ENCODE results near the gene GALNS. TPM values are rescaled to one million over a fixed set of nuclear protein-coding genes. Genes with fewer than 3 reads are reported as not detected.
"Not testable (repeated sequence)": the region's sequence is repeated elsewhere in the genome, so short reads cannot be mapped to it uniquely, and the experiment has no call there.

The GALNS gene
- total RNA-seq, 2 experiments from 2014 or later: 18.4 to 19.7 TPM

DNA sequence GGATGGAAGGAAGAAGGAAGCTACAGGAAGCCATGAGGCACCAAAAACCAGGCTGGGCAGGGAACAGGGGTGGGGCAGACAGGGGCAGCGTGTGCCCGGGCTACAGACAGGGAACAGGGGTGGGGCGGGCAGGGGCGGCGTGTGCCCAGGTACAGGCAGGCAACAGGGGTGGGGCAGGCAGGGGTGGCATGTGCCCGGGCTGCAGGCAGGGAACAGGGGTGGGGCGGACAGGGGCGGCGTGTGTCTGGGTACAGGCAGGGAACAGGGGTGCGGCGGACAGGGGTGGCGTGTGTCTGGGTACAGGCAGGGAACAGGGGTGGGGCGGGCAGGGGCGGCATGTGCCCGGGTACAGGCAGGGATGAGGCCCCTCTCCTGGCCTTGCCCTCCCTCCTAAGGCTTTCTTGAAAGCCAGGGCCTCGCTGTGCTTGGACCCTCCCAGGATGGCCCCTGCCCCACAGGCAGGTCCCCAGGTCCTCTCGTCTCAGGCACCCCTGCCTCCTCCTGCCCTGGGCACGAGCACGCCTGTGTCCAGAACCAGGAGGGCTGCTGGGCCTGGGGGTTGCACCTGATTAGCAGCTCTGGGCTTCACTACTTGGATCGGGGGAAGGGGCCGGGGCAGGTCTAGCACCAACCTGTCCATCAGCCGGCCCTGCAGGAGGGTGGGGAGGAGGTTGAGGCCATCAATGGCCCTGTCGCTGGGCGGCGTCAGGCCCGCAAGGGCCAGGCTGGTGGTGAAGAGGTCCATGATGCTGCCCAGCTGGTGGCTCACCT is 30.5 kb downstream of the GALNS start:
- Mint-ChIP-seq H3K27me3 (no peaks in the 10 kb centered on the region), H3K4me1 (ENCODE audit: low read depth) (no peaks in the 10 kb centered on the region), H3K9me3 (no peaks in the 10 kb centered on the region), H3K36me3 (ENCODE audit: low read depth) (peaks cover 6% of the 10 kb centered on the region), H3K27ac (no peak overlapping the region), H3K4me3 (no peak overlapping the region)
- intact Hi-C loops (cut with DNase I, micrococcal nuclease): no loop called here
- H3K36me3 ChIP-seq (ENCODE audit: insufficient read depth, low read length): peaks cover 23% of the 10 kb centered on the region
- H3K27me3 ChIP-seq (ENCODE audit: control insufficient read depth in 1 of 2, insufficient read depth in 2 of 2, low read length in 2 of 2): no peaks in the 10 kb centered on the region
- no peaks in the 10 kb centered on the region for H3K9me3 ChIP-seq (ENCODE audit: control insufficient read depth in 1 of 2, insufficient read depth in 1 of 2, low read length in 2 of 2)
- no peak for DNase-seq
- no peaks in the 10 kb centered on the region for H3K4me1 ChIP-seq (ENCODE audit: insufficient read depth, low read length)
- no peak overlapping the region for H3K27ac ChIP-seq (ENCODE audit: low read depth in 1 of 2, low read length in 2 of 2)
- ChIA-PET CTCF (no interaction called here), POLR2A (no interaction called here)
- no peak overlapping the region for H3K4me3 ChIP-seq (ENCODE audit: low read length)
- ATAC-seq (ENCODE audit: poor library complexity): no peak
- TF ChIP-seq, protein P1, sequence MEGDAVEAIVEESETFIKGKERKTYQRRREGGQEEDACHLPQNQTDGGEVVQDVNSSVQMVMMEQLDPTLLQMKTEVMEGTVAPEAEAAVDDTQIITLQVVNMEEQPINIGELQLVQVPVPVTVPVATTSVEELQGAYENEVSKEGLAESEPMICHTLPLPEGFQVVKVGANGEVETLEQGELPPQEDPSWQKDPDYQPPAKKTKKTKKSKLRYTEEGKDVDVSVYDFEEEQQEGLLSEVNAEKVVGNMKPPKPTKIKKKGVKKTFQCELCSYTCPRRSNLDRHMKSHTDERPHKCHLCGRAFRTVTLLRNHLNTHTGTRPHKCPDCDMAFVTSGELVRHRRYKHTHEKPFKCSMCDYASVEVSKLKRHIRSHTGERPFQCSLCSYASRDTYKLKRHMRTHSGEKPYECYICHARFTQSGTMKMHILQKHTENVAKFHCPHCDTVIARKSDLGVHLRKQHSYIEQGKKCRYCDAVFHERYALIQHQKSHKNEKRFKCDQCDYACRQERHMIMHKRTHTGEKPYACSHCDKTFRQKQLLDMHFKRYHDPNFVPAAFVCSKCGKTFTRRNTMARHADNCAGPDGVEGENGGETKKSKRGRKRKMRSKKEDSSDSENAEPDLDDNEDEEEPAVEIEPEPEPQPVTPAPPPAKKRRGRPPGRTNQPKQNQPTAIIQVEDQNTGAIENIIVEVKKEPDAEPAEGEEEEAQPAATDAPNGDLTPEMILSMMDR (IDR thresholded peaks at IDR 0.05): no peak

DNA sequence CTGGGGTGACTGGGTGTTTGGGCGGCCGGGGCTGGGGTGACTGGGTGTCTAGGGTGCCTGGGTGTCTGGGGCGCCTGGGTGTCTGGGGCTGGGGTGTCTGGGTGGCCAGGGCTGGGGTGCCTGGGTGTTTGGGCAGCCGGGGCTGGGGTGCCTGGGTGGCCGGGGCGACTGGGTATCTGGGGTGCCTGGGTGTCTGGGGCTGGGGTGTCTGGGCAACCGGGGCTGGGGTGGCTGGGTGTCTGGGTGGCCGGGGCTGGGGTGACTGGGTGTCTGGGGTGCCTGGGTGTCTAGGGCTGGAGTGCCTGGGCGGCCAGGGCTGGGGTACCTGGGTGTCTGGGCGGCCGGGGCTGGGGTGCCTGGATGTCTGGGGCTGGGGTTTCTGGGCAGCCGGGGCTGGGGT is 31.6 kb downstream of the GALNS start:
- Histone ChIP-seq H3K36me3 (ENCODE audit: insufficient read depth, low read length) (peaks cover 28% of the 10 kb centered on the region), H3K9me3 (ENCODE audit: control insufficient read depth in 1 of 2, insufficient read depth in 1 of 2, low read length in 2 of 2) (no peaks in the 10 kb centered on the region), H3K4me1 (ENCODE audit: insufficient read depth, low read length) (no peaks in the 10 kb centered on the region), H3K27me3 (ENCODE audit: control insufficient read depth in 1 of 2, insufficient read depth in 2 of 2, low read length in 2 of 2) (no peaks in the 10 kb centered on the region), H3K27ac (ENCODE audit: low read depth in 1 of 2, low read length in 2 of 2) (no peak overlapping the region), H3K4me3 (ENCODE audit: low read length) (no peak overlapping the region)
- Mint-ChIP-seq H3K9me3 (no peaks in the 10 kb centered on the region), H3K36me3 (ENCODE audit: low read depth) (peaks cover 6% of the 10 kb centered on the region), H3K4me1 (ENCODE audit: low read depth) (no peaks in the 10 kb centered on the region), H3K27me3 (no peaks in the 10 kb centered on the region), H3K4me3 (no peak overlapping the region), H3K27ac (no peak overlapping the region)
- no peak for DNase-seq
- ChIA-PET CTCF (no interaction called here), POLR2A (no interaction called here)
- no peak for ATAC-seq (ENCODE audit: poor library complexity)
- intact Hi-C loops (cut with DNase I, micrococcal nuclease): no loop called here
- TF ChIP-seq, protein P1 (IDR thresholded peaks at IDR 0.05): no peak

DNA sequence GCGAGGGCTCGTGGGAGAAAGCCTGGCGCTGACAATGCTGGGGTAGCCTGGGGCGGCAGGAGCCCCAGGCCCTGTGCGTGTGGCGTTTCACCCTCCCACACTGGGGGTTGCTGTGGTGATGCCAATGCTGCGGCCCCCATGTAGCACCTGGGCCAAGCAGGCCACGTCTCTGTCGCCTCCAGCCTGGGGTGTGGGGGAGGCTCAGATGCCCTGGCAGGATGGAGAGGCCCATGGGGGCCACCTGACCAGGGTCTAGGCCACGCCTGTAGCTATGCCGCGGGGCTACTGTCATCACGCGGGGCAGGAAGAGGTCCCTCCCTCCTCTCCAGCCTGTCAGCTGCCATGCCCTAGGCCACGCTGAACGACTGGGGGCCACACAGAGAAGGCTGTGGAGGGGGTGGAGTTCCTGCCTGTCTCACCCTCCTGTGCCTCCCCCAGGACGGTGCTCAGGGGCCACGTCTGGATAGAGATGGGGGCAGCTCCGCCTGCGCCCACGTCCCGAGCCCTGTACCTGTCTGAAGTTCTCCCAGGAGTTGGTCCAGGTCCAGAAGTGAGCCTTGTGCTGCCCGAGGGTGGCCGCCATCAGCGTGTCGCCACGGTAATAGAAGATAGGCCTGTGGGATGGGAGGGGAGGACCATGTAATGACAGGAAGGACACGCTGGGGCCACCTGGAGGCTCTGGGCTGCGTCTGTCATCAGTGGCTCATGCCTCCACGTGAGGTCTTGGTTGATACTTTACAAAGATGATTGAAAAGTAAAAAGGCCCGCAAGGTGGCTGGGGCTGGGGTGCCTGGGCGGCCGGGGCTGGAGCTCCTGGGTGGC is 32.3 kb downstream of the GALNS start:
- Histone ChIP-seq H3K27ac (ENCODE audit: low read depth in 1 of 2, low read length in 2 of 2) (no peak overlapping the region), H3K36me3 (ENCODE audit: insufficient read depth, low read length) (peaks cover 28% of the 10 kb centered on the region), H3K4me1 (ENCODE audit: insufficient read depth, low read length) (no peaks in the 10 kb centered on the region), H3K4me3 (ENCODE audit: low read length) (no peak overlapping the region), H3K27me3 (ENCODE audit: control insufficient read depth in 1 of 2, insufficient read depth in 2 of 2, low read length in 2 of 2) (no peaks in the 10 kb centered on the region), H3K9me3 (ENCODE audit: control insufficient read depth in 1 of 2, insufficient read depth in 1 of 2, low read length in 2 of 2) (no peaks in the 10 kb centered on the region)
- Mint-ChIP-seq H3K27ac (no peak overlapping the region), H3K4me3 (no peak overlapping the region), H3K9me3 (no peaks in the 10 kb centered on the region), H3K36me3 (ENCODE audit: low read depth) (peaks cover 6% of the 10 kb centered on the region), H3K4me1 (ENCODE audit: low read depth) (no peaks in the 10 kb centered on the region), H3K27me3 (no peaks in the 10 kb centered on the region)
- intact Hi-C loops (cut with DNase I, micrococcal nuclease): no loop called here
- CTCF ChIA-PET: no interaction called here
- TF ChIP-seq, protein P1 (IDR thresholded peaks at IDR 0.05): no peak
- no peak for ATAC-seq (ENCODE audit: poor library complexity)
- POLR2A ChIA-PET: no interaction called here
- DNase-seq: no peak

DNA sequence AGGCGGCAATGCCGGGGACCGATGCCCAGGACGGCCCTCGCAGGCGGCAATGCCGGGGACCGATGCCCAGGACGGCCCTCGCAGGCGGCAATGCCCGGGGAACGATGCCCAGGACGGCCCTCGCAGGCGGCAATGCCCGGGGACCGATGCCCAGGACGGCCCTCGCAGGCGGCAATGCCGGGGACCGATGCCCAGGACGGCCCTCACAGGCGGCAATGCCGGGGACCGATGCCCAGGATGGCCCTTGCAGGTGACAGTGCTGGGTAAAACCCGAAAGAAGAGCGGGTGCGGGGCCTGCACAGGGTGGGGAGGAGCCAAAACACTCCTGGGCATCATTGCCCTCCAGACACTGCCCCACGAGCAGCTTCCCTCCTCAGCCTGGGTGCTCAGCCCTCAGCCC is 33.1 kb downstream of the GALNS start:
- H3K9me3 Mint-ChIP-seq; H3K9me3 ChIP-seq (ENCODE audit: control insufficient read depth in 1 of 2, insufficient read depth in 1 of 2, low read length in 2 of 2); H3K27me3 Mint-ChIP-seq; intact Hi-C loops (cut with DNase I, micrococcal nuclease); H3K27ac Mint-ChIP-seq; H3K36me3 Mint-ChIP-seq (ENCODE audit: low read depth); H3K4me3 ChIP-seq (ENCODE audit: low read length); ATAC-seq (ENCODE audit: poor library complexity); POLR2A ChIA-PET; H3K4me1 Mint-ChIP-seq (ENCODE audit: low read depth); H3K27ac ChIP-seq (ENCODE audit: low read depth in 1 of 2, low read length in 2 of 2); H3K4me1 ChIP-seq (ENCODE audit: insufficient read depth, low read length); CTCF ChIA-PET; H3K4me3 Mint-ChIP-seq; DNase-seq; H3K27me3 ChIP-seq (ENCODE audit: control insufficient read depth in 1 of 2, insufficient read depth in 2 of 2, low read length in 2 of 2): not testable (repeated sequence)
- peaks cover 25% of the 10 kb centered on the region for H3K36me3 ChIP-seq (ENCODE audit: insufficient read depth, low read length)
